SK-N-DZ (cell line): Measurements from ENCODE around the gene ASPSCR1. TPM values are rescaled to one million over a fixed set of nuclear protein-coding genes. Genes with fewer than 3 reads are reported as not detected.

Experiments
- DNase-seq: peaks from one replicate; pipeline ENCODE4 v3.0.0-alpha.2; 2015; ENCODE audit warnings: low spot score
- polyA plus RNA-seq, 2 experiments: library from polyadenylated mRNA; depleted of rRNA; stranded (reverse); fragments of >200 nt; gene quantifications; 2 replicates each; pipeline ENCODE4 v1.2.3, GENCODE V29; 2014

The ASPSCR1 gene
- polyA plus RNA-seq (2014; cell fraction: cytosol; rRNA removed), result 52.3 and 68.3 TPM in 2 replicates
- polyA plus RNA-seq (2014; cell fraction: nucleus; rRNA removed), result 173 and 174 TPM in 2 replicates

DNA sequence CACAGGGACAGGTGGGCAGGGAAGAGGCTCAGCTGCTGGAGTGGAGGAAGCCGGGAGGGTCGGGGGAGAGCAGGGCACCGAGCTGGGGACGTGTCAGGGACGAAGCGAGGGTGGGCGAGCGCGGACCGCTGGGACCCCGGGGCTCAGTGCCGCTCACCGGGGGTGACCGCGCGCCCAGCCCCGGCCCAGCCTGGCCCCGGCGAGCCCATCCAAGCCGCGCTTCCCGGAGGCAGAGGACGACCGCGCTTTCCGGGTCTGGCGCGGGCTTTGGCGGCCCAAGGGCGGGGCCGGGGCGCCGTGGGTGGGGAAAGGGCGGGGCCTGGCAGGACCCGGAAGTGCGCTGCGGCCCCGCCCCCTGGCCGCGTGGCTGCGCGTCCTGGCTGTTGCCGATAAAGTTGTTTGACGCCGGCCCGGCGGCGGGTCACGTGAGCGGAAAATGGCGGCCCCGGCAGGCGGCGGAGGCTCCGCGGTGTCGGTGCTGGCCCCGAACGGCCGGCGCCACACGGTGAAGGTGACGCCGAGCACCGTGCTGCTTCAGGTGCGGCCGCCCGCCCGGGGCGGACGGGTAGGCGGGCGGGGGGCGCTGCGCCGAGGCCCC, at the start of gene ASPSCR1:
TSS of gene ASPSCR1 (plus strand) at position 419 of the 598 bp plus-strand sequence. CDS start at position 437, 18 bp downstream.
- DNase-seq, result peak; percentile 89

- peak; percentile 96 for DNase-seq
Measured at GRCh38 chr17:81927653-81928543, 49.5 kb upstream of the ASPSCR1 start, which contains the start of gene MAFG. MAFG (minus strand) TSS chr17:81927735; CDS start chr17:81923185, 4,550 bp downstream.

DNA sequence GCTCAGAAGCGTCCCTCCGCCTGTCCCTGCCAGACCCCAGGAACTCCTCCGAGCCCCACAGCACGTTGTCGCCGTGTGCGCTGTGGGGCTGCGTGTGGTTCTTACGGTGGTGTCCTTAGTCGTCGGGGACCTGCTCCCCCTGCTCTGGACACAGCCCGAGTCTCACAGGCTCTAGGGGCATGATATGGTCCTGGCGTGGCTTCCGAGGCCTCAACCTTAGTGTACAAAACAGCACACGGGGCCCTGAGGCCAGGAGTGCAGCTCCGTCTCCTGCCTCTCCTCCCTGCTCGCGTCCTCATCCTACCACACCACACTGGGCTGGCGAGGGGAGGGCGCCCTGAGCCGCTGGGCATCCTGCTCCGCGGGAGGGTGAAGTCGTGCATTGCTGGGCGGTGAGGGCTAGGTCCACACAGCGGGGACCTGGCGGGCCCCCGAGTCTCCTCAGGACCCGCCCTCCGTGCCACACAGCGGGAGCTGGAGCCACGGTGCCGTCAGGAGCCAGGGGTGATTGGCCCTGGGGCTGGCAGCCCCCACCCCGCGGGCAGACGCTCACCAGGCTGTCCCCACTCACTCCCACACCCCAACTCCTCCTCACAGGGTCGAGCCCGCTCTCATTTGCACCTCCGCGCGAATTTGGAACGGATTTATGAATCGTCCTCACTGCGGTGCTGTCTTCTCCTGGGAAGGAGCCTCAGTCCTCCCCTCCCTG, 48.7 kb upstream of the ASPSCR1 start:
- DNase-seq, result peak; percentile 54

- DNase-seq, result no peak
Measured at GRCh38 chr17:81929253-81930141, 47.9 kb upstream of the ASPSCR1 start.

GRCh38 chr17:81930142-81931125, 47.0 kb upstream of the ASPSCR1 start:
- DNase-seq, result no peak

DNA sequence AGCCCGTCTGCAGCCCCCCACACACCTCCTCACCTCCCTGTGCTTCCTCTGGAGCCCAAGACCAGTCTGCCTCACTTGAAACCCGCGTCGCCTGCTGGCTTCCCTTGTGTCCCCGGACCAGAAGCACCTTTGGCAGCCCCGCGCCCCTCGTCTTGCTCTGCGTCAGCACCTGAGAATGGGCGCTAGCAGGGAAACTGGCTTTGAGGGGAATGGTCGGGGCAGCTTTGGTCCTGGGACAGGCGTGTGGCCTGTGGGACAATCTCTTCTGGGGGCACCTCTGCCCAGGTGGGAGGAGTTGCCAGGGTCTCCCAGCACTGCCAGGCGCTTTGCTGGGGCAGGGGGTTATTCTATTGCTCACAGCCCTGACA, 46.3 kb upstream of the ASPSCR1 start:
- DNase-seq, result no peak

GRCh38 chr17:81931557-81932332, 45.7 kb upstream of the ASPSCR1 start:
- DNase-seq, result no peak

DNA sequence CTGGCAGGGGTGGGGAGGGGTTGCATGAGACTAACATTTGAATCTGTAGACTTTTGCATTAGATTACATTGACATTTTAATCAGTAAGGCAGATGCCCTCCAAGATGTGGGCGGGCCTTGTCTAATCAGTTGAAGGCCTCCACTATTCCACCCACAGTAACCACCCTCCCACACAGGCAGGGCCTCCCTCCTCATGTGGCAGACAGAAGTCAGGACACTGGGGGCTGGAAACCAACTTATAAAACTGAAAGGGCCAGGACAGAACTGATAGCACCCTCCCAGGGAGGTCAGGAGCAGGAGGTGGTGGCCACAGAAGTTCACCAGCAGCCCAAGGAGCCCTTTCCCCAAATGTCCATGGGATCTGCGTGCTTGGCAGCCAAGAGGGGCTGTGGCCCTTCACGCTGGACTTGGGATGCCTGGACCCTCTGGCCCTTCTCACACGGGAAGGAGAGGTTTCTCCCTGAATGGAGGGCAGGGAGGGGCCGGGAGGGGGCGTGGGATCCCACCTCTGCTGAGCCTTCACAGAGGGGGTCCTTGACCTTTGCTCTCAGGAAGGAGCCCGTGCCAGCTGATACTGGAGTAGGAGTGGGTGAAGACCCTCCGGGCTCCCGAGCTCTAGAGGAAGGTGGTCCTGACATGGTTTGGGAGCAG, 45.0 kb upstream of the ASPSCR1 start:
- DNase-seq, result no peak

DNA sequence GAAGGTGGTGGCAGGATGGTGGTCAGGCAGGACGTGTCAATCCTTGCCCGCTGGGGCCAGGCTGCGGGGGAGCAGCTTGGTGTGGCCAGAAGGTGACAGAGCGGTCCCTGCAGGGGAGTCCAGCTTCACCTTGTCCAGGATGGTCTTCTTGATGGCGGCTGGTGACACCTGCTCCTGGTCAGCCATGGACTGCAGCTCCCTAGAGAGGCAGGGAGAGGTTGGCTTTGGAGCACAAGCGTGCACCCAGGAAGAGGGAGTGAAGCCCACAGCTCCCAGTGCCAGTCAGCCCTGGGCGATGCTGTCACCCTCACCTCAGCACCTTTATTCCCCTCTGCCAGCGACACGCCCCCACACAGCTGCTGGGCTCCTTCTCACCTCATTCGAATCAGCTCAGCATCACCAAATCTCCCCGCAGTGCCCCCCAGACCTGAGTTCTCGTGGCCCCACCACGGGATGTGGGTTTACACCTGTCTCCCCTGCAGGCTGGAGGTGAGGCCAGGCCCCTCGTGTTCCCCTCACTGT, 44.2 kb upstream of the ASPSCR1 start:
- no peak for DNase-seq

GRCh38 chr17:81934098-81934757, 43.2 kb upstream of the ASPSCR1 start:
- no peak for DNase-seq

GRCh38 chr17:81934850-81935708, 42.4 kb upstream of the ASPSCR1 start:
- no peak for DNase-seq

DNA sequence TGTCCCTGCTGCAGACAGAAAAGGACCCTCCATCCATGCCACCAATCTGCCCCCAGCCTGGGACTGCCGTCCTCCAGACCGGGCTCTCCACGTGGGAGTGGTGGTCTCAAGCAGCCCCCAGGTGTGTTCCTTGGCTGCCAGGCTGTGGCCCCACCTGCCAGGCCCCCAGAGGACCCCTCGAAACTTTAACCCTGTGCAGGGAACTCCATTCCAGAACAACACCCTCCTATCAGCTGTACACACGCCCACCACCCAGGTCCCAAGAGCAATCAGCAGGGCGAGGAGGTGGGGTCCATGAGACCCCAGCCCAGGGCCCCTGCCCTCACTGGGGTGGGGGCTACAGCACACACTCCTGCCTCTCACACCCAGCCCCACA, 41.7 kb upstream of the ASPSCR1 start:
- no peak for DNase-seq

DNA sequence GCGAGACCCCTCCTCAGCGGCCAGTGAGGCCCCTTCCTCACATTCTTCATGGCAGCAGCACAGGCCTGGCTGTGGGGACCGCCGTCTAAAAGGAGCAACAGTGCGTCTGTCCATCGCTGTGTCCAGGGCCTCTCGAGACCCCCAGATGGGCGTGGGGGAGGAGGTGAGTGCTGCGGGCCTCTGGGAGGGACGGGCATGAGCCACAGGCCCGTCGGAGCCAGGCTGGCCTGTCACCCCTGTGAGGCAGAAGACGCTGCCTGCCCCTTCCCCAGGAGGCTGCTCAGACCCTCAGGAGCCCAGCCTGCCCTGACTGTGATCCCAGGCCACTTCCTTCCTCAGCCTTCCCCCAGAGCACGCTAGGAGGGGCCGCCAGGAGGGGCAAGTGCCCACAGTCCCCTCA, 38.2 kb upstream of the ASPSCR1 start:
- no peak for DNase-seq

DNA sequence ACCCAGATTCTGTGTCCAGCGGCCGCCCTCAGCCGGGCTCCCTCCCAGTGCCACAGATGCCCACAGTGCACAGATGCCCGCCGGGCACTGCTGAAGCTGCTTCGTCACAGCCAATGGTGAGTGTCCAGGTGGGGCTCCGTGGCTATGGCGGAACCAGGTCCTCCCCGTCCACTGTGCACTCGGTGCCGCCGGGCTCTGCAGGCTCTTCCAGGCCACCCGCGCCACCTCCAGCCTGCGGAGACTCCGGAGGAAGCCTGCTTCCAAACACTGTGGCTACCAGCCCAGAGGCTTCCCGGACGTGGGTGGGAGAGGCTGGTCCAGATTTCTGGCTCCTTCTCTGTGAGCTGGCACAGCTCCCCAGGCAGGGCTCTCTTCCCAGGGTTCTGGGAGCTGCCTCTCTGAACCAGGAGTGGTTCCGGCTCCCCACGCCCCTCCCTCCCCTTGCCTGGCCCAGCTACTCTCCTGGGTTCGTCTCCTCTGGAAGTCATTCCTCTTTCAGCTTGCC, 37.5 kb upstream of the ASPSCR1 start:
- DNase-seq, result no peak

GRCh38 chr17:81940538-81941483, 36.6 kb upstream of the ASPSCR1 start:
- DNase-seq, result no peak
